Measurements from ENCODE around the gene ANKRD33. TPM values are rescaled to one million over a fixed set of nuclear protein-coding genes. Genes with fewer than 3 reads are reported as not detected.
A peak's percentile ranks its signal among the peaks of the same experiment; 100 is the strongest.

ANKRD33 gene
- total and polyA plus RNA-seq, 2 of the 13 experiments (the other 11 are each of a cell fraction or from before 2014, with no cell fraction given) = 0.04 TPM; not detected in 1

DNA sequence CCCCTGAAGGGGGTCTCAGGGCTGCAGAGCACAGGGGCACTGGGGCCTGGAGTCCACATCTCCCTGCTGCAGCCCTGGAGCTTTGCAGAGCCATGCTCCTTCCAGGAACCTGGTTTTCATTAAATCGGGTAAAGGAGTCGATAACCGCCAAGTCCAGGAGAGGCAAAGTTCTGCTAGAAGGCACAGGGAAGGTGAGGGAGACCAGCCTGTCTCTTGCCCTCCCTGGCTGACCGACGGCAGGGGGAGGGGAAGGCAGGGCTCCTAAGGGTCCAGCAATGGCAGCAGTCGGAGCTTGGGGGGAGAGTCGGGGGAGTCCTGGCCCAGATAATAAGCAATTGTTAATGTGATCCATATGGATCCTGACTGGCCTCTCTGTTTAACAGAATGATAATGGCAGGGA, 42.4 kb upstream of the ANKRD33 start:
- DNase-seq (ENCODE audit: low spot score) = peak; percentile 47
- in situ Hi-C loops (cut with HindIII; ENCODE audit: extremely low pct_ligation_motif_present, low pct_unique_long_range_greater_than_20kb) = no loop called here
- no peak overlapping the region for H3K27ac ChIP-seq (ENCODE audit: extremely low read length, insufficient read depth, low read length)
- no peak overlapping the region for H3K9ac ChIP-seq (ENCODE audit: insufficient read depth, low read depth, low read length)
- no peaks in the 10 kb centered on the region for H3K36me3 ChIP-seq (replicated peaks in 1 of 2; ENCODE audit: control insufficient read depth in 1 of 2, insufficient read depth in 2 of 2, low read length in 2 of 2)
- no peaks in the 10 kb centered on the region for H4K20me1 ChIP-seq (ENCODE audit: insufficient read depth, low read length)
- FAIRE-seq = no peak
- 9% methylated on average over 7 of the region's 7 CpGs for WGBS (ENCODE audit: low lambda C conversion rate)
- no TSS peak for BruUV-seq (replicated peaks)
- H3K4me2 ChIP-seq (ENCODE audit: low read depth, low read length) = peak overlapping the region; percentile 91
- TF ChIP-seq, protein P1, sequence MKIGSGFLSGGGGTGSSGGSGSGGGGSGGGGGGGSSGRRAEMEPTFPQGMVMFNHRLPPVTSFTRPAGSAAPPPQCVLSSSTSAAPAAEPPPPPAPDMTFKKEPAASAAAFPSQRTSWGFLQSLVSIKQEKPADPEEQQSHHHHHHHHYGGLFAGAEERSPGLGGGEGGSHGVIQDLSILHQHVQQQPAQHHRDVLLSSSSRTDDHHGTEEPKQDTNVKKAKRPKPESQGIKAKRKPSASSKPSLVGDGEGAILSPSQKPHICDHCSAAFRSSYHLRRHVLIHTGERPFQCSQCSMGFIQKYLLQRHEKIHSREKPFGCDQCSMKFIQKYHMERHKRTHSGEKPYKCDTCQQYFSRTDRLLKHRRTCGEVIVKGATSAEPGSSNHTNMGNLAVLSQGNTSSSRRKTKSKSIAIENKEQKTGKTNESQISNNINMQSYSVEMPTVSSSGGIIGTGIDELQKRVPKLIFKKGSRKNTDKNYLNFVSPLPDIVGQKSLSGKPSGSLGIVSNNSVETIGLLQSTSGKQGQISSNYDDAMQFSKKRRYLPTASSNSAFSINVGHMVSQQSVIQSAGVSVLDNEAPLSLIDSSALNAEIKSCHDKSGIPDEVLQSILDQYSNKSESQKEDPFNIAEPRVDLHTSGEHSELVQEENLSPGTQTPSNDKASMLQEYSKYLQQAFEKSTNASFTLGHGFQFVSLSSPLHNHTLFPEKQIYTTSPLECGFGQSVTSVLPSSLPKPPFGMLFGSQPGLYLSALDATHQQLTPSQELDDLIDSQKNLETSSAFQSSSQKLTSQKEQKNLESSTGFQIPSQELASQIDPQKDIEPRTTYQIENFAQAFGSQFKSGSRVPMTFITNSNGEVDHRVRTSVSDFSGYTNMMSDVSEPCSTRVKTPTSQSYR (CRISPR knock-in tag; IDR thresholded peaks at IDR 0.05; ENCODE audit: borderline replicate concordance) = peak; percentile 47; the same call in 1 of the 2 replicates
- TF ChIP-seq, protein P2, sequence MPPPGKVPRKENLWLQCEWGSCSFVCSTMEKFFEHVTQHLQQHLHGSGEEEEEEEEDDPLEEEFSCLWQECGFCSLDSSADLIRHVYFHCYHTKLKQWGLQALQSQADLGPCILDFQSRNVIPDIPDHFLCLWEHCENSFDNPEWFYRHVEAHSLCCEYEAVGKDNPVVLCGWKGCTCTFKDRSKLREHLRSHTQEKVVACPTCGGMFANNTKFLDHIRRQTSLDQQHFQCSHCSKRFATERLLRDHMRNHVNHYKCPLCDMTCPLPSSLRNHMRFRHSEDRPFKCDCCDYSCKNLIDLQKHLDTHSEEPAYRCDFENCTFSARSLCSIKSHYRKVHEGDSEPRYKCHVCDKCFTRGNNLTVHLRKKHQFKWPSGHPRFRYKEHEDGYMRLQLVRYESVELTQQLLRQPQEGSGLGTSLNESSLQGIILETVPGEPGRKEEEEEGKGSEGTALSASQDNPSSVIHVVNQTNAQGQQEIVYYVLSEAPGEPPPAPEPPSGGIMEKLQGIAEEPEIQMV (CRISPR knock-in tag; IDR thresholded peaks at IDR 0.05; ENCODE audit: low read depth) = no peak
- TF ChIP-seq, protein P3, sequence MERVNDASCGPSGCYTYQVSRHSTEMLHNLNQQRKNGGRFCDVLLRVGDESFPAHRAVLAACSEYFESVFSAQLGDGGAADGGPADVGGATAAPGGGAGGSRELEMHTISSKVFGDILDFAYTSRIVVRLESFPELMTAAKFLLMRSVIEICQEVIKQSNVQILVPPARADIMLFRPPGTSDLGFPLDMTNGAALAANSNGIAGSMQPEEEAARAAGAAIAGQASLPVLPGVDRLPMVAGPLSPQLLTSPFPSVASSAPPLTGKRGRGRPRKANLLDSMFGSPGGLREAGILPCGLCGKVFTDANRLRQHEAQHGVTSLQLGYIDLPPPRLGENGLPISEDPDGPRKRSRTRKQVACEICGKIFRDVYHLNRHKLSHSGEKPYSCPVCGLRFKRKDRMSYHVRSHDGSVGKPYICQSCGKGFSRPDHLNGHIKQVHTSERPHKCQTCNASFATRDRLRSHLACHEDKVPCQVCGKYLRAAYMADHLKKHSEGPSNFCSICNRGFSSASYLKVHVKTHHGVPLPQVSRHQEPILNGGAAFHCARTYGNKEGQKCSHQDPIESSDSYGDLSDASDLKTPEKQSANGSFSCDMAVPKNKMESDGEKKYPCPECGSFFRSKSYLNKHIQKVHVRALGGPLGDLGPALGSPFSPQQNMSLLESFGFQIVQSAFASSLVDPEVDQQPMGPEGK (CRISPR knock-in tag; IDR thresholded peaks at IDR 0.05) = peak; percentile 52; the same call in 1 of the 2 replicates
- no peak for TF ChIP-seq SOX6 (IDR thresholded peaks at IDR 0.05)
- 0 out of 2 replicates have a peak, but pooled peaks have one; percentile 11 for TF ChIP-seq SOX6 (CRISPR knock-in tag; IDR thresholded peaks at IDR 0.05)
- no peak for TF ChIP-seq RBM39 (IDR thresholded peaks at IDR 0.05; ENCODE audit: low read depth, low read length, poor library complexity, severe bottlenecking)
- no peak for TF ChIP-seq SOX13 (IDR thresholded peaks at IDR 0.05)
- peak in 1 of 2 experiments; percentile 33; a peak in 1 of 4 replicates for TF ChIP-seq SOX13 (CRISPR knock-in tag; conservative IDR thresholded peaks at IDR 0.05 in 1 of 2, IDR thresholded peaks at IDR 0.05 in 1 of 2)
- no peak for TF ChIP-seq MZF1 (CRISPR knock-in tag; IDR thresholded peaks at IDR 0.05; ENCODE audit: borderline replicate concordance)
- no peaks in the 10 kb centered on the region for H3K9me3 ChIP-seq (ENCODE audit: low read length)
- ChIA-PET CTCF (ENCODE audit: low intra/inter-chr PET ratio, low total read pairs) (no interaction called here), POLR2A (interaction anchor here (0.6 to 1.0 kb wide), 3 partner anchors 19 to 45 kb away, joined by 3 to 4 read pairs (median 4); no protein-coding TSS in a partner anchor)
- peak overlapping the region in 2 of 3 experiments; percentile 15 to 82; a peak in 2 of 6 replicates for H3K4me3 ChIP-seq (replicated peaks in 1 of 3; ENCODE audit: insufficient read depth in 1 of 3, low read depth in 2 of 3, low read length in 3 of 3)
- H3K27me3 ChIP-seq (ENCODE audit: control insufficient read depth in 1 of 2, insufficient read depth in 2 of 2, low read length in 2 of 2) = peaks cover 0 to 9% of the 10 kb centered on the region in 2 experiments; a peak in 1 of 5 replicates
- H3K4me1 ChIP-seq (ENCODE audit: insufficient read depth, low read length) = peaks cover 31% of the 10 kb centered on the region
- H2AFZ ChIP-seq (ENCODE audit: low read length) = no peak overlapping the region
- H3K79me2 ChIP-seq (ENCODE audit: insufficient read depth, low read length) = no peaks in the 10 kb centered on the region
- no peak for ATAC-seq
- intact Hi-C loops (cut with micrococcal nuclease; ENCODE audit: unreplicated experiment) = loop anchor here (1.0 kb wide), 1 partner anchor 30 kb away; no protein-coding TSS in a partner anchor
